ENCODE data around the gene MPZL1.
A peak's percentile ranks its signal among the peaks of the same experiment; 100 is the strongest.
"Not testable (repeated sequence)": the region's sequence is repeated elsewhere in the genome, so short reads cannot be mapped to it uniquely, and the experiment has no call there.

Gene MPZL1

GRCh38 chr1:167718914-167719691 lies 2.7 kb upstream of the MPZL1 start:
- DNase-seq (ENCODE audit: insufficient read length, low spot score) (no peak), FAIRE-seq (no peak)
- no peak for TF ChIP-seq POLR2A (IDR thresholded peaks at IDR 0.05; ENCODE audit: low read depth, low read length)

GRCh38 chr1:167719715-167720421 lies 1.9 kb upstream of the MPZL1 start:
- not testable (repeated sequence) for DNase-seq (ENCODE audit: insufficient read length, low spot score); FAIRE-seq

- no peak for DNase-seq (ENCODE audit: insufficient read length, low spot score)
- FAIRE-seq = no peak
- no peak for TF ChIP-seq POLR2A (IDR thresholded peaks at IDR 0.05; ENCODE audit: low read depth, low read length)
These were observed 691 bp upstream of the MPZL1 start for GRCh38 chr1:167720965-167721616.

DNA sequence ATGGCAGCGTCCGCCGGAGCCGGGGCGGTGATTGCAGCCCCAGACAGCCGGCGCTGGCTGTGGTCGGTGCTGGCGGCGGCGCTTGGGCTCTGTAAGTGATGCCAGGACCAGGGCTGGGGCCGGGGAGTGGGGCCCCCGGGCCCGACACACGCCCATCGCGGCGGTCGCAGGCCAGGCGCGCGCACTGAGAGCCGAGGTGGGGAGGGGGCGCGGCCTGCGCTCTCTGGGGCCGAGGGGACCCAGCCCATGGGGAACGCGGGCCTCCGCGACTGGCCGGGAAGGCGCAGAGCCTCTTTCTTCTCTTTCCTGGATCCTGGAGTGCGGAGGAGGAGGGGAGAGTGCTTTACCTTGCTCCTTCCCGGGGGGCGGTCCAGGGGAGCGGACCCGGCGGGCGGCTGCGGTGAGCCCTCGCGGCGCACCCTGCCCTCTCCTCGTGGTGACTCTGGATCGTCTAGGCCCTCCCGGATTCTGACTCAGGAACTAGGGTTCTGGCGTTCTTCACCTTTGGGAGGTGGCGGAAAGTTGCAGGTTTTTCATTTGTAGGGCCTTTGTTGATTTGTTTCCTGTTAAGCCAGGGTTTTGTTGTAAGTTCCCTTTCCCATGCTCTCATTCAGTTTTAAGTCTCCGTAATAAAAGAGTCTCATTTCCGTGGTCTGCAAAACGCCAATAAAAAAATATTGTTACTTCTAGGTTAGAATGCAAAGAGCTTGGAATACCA lies 529 bp downstream of the MPZL1 start:
- DNase-seq (ENCODE audit: insufficient read length, low spot score) (peak; percentile 58), FAIRE-seq (no peak)
- no peak for TF ChIP-seq POLR2A (IDR thresholded peaks at IDR 0.05; ENCODE audit: low read depth, low read length)

- FAIRE-seq (no peak), DNase-seq (ENCODE audit: insufficient read length, low spot score) (no peak)
- no peak for TF ChIP-seq POLR2A (IDR thresholded peaks at IDR 0.05; ENCODE audit: low read depth, low read length)
These were observed 1.1 kb downstream of the MPZL1 start for GRCh38 chr1:167722870-167723251.

- no peak for DNase-seq (ENCODE audit: insufficient read length, low spot score)
- no peak for TF ChIP-seq POLR2A (IDR thresholded peaks at IDR 0.05; ENCODE audit: low read depth, low read length)
- no peak for FAIRE-seq
These were observed 2.0 kb downstream of the MPZL1 start for GRCh38 chr1:167723707-167724323.

GRCh38 chr1:167726008-167726407 lies 4.2 kb downstream of the MPZL1 start:
- no peak for TF ChIP-seq POLR2A (IDR thresholded peaks at IDR 0.05; ENCODE audit: low read depth, low read length)
- DNase-seq (ENCODE audit: insufficient read length, low spot score) (no peak), FAIRE-seq (no peak)

GRCh38 chr1:167728818-167729410 lies 7.1 kb downstream of the MPZL1 start:
- DNase-seq (ENCODE audit: insufficient read length, low spot score) = no peak
- FAIRE-seq = no peak
- no peak for TF ChIP-seq POLR2A (IDR thresholded peaks at IDR 0.05; ENCODE audit: low read depth, low read length)

DNA sequence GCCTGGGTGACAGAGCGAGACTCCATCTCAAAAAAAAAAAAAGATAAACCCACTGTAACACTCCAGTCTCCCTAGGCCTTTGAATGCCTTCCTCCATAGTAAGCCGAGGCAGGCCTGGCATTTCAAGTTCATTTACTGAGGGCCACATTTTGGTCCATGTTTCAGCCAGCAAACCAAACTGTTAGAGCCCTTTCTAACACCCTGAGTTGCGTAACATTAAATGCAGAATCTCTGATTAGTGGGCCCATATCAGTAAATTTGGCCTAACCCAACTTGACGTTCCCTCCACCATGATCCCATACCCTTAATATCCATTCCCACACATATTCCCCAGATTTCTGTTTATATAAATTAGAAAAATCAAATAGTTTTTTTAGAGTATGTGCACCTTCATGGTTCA lies 12.4 kb downstream of the MPZL1 start:
- TF ChIP-seq POLR2A (IDR thresholded peaks at IDR 0.05; ENCODE audit: low read depth, low read length) = no peak
- FAIRE-seq = no peak

DNA sequence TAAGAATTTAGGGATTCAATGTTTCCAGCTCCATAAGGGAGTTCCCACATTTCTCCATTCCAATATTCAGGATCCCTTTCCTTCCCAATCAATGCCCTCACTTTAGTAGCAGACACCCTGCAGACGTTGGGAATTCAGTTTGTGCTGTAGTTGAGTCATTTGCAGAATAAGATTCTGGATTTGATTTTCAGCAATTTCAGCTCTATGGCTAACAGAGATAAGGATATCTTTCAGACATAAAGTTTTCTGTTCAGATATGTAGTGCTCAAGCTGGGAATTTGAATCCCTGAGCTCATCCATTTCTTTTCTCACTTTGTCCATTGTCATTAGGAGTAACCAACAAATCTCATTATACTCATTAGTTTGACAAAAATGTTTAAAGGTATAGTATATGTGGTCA lies 13.1 kb downstream of the MPZL1 start:
- DNase-seq (ENCODE audit: insufficient read length, low spot score) (no peak), FAIRE-seq (no peak)
- TF ChIP-seq POLR2A (IDR thresholded peaks at IDR 0.05; ENCODE audit: low read depth, low read length) = no peak

More for the DNA sequence above, 12.4 kb downstream of the MPZL1 start:
- no peak for DNase-seq (ENCODE audit: insufficient read length, low spot score)

- DNase-seq (ENCODE audit: insufficient read length, low spot score) (no peak), FAIRE-seq (no peak)
- TF ChIP-seq POLR2A (IDR thresholded peaks at IDR 0.05; ENCODE audit: low read depth, low read length) = no peak
These were observed 15.4 kb downstream of the MPZL1 start for GRCh38 chr1:167737169-167737568.

GRCh38 chr1:167738158-167738557 lies 16.4 kb downstream of the MPZL1 start:
- no peak for TF ChIP-seq POLR2A (IDR thresholded peaks at IDR 0.05; ENCODE audit: low read depth, low read length)
- no peak for FAIRE-seq
- DNase-seq (ENCODE audit: insufficient read length, low spot score) = no peak

- no peak for TF ChIP-seq POLR2A (IDR thresholded peaks at IDR 0.05; ENCODE audit: low read depth, low read length)
- DNase-seq (ENCODE audit: insufficient read length, low spot score) (no peak), FAIRE-seq (no peak)
These were observed 18.0 kb downstream of the MPZL1 start for GRCh38 chr1:167739752-167740151.

DNA sequence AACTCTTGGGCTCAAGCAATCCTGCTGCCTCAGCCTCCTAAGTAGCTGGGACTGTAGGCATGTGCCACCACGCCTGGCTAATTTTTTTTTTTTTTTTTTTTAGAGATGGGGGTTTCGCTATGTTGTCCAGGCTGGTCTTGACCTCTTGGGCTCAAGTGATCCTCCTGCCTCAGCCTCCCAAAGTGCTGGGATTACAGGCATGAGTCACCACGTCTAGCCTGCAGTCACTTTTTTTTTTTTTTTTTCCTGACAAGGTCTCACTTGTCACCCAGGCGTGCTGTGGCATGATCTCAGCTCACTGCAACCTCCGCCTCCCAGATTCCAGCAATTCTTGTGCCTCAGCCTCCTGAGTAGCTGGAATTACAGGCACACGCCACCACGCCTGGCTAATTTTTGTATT lies 19.3 kb downstream of the MPZL1 start:
- not testable (repeated sequence) for FAIRE-seq

DNA sequence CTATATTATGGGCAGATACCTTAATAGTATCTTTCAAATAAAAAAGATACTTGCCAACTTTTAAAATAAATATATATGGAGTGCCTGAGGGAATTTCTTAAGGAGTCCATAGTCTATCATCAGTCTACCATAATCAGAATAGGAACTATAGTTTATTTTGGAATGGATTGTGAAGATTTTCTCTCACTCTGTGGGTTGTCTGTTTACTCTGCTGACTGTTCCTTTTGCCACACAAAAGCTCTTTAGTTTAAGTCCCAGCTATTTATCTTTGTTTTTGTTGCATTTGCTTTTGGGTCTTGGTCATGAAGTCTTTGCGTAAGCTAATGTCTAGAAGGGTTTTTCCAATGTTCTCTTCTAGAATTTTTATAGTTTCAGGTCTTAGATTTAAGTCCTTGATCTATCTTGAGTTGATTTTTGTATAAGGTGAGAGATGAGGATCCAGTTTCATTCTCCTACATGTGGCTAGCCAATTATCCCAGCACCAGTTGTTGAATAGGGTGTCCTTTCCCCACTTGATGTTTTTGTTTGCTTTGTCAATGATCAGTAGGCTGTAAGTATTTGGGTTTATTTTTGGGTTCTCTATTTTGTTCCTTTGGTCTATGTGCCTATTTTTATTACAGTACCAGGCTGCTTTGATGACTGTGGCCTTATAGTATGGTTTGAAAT lies 20.7 kb downstream of the MPZL1 start:
- not testable (repeated sequence) for DNase-seq (ENCODE audit: insufficient read length, low spot score); FAIRE-seq

More for the DNA sequence above, 19.3 kb downstream of the MPZL1 start:
- DNase-seq (ENCODE audit: insufficient read length, low spot score) = not testable (repeated sequence)

Measured in H54 (cell line).